Measurements from ENCODE around the gene AGO1.

AGO1 gene

GRCh38 chr1:35883635-35884101 lies 659 bp downstream of the AGO1 start:
- Mint-ChIP-seq H3K36me3 (ENCODE audit: low read depth) (peaks cover 5% of the 10 kb centered on the region), H3K27ac (peak overlapping the region; percentile 76), H3K27me3 (ENCODE audit: low read depth, poor library complexity) (peaks cover 15% of the 10 kb centered on the region), H3K4me1 (peaks cover 47% of the 10 kb centered on the region), H3K9me3 (no peaks in the 10 kb centered on the region), H3K4me3 (peak overlapping the region; percentile 96)
- peak; percentile 77 for DNase-seq
- TF ChIP-seq CTCF (IDR thresholded peaks at IDR 0.05): no peak

- Mint-ChIP-seq H3K27me3 (ENCODE audit: low read depth, poor library complexity) (peaks cover 12% of the 10 kb centered on the region), H3K27ac (no peak overlapping the region)
- DNase-seq: no peak
These were observed 1.9 kb downstream of the AGO1 start for GRCh38 chr1:35884934-35885333.

GRCh38 chr1:35885961-35886558 lies 3.1 kb downstream of the AGO1 start:
- Mint-ChIP-seq H3K4me1 (peaks cover 50% of the 10 kb centered on the region), H3K4me3 (peak overlapping the region; percentile 73), H3K36me3 (ENCODE audit: low read depth) (peaks cover 24% of the 10 kb centered on the region), H3K9me3 (no peaks in the 10 kb centered on the region), H3K27ac (peak overlapping the region; percentile 90), H3K27me3 (ENCODE audit: low read depth, poor library complexity) (peaks cover under 1% of the 10 kb centered on the region)
- no peak for TF ChIP-seq CTCF (IDR thresholded peaks at IDR 0.05)
- peak; percentile 63 for DNase-seq

More at GRCh38 chr1:35884934-35885333, 1.9 kb downstream of the AGO1 start:
- no peak for TF ChIP-seq CTCF (IDR thresholded peaks at IDR 0.05)
- Mint-ChIP-seq H3K4me3 (peak overlapping the region; percentile 96), H3K9me3 (no peaks in the 10 kb centered on the region), H3K36me3 (ENCODE audit: low read depth) (peaks cover 13% of the 10 kb centered on the region), H3K4me1 (peaks cover 50% of the 10 kb centered on the region)

GRCh38 chr1:35886577-35887431 lies 3.8 kb downstream of the AGO1 start:
- Mint-ChIP-seq H3K4me1 (peaks cover 50% of the 10 kb centered on the region), H3K27me3 (ENCODE audit: low read depth, poor library complexity) (no peaks in the 10 kb centered on the region), H3K4me3 (peak overlapping the region; percentile 73)

GRCh38 chr1:35887508-35887907 lies 4.5 kb downstream of the AGO1 start:
- no peak for DNase-seq
- Mint-ChIP-seq H3K4me1 (peaks cover 50% of the 10 kb centered on the region), H3K9me3 (no peaks in the 10 kb centered on the region), H3K4me3 (peak overlapping the region; percentile 73), H3K36me3 (ENCODE audit: low read depth) (peaks cover 33% of the 10 kb centered on the region), H3K27ac (peak overlapping the region; percentile 90), H3K27me3 (ENCODE audit: low read depth, poor library complexity) (no peaks in the 10 kb centered on the region)
- no peak for TF ChIP-seq CTCF (IDR thresholded peaks at IDR 0.05)

More at GRCh38 chr1:35886577-35887431, 3.8 kb downstream of the AGO1 start:
- no peaks in the 10 kb centered on the region for H3K9me3 Mint-ChIP-seq
- TF ChIP-seq CTCF (IDR thresholded peaks at IDR 0.05): no peak
- peak; percentile 36 for DNase-seq
- peak overlapping the region; percentile 90 for H3K27ac Mint-ChIP-seq
- peaks cover 27% of the 10 kb centered on the region for H3K36me3 Mint-ChIP-seq (ENCODE audit: low read depth)
